ENCODE measurements around the gene PPP1R2C.

DNA sequence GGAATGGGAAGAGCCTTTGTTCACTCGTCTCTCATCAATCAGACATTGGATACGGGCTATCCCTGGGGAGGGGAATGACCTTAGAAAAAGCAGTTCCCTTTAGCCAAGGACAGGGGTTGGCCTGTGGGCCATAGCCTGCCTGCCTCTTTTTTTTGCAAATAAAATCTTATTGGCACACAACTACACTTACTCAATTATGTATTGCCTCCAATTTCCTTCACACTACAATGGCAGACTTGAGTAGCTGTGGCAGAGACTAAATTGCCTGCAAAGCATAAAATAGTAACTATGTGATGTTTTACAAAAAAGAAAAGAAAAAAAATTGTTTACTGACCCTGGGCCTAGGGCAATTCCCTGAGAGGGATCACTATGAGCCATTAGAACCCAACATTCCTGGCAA is 23.4 kb downstream of the PPP1R2C start:
- TF ChIP-seq, protein P1, sequence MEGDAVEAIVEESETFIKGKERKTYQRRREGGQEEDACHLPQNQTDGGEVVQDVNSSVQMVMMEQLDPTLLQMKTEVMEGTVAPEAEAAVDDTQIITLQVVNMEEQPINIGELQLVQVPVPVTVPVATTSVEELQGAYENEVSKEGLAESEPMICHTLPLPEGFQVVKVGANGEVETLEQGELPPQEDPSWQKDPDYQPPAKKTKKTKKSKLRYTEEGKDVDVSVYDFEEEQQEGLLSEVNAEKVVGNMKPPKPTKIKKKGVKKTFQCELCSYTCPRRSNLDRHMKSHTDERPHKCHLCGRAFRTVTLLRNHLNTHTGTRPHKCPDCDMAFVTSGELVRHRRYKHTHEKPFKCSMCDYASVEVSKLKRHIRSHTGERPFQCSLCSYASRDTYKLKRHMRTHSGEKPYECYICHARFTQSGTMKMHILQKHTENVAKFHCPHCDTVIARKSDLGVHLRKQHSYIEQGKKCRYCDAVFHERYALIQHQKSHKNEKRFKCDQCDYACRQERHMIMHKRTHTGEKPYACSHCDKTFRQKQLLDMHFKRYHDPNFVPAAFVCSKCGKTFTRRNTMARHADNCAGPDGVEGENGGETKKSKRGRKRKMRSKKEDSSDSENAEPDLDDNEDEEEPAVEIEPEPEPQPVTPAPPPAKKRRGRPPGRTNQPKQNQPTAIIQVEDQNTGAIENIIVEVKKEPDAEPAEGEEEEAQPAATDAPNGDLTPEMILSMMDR (IDR thresholded peaks at IDR 0.05): no peak
- TF ChIP-seq POLR2A (IDR thresholded peaks at IDR 0.05): no peak
- TF ChIP-seq EP300 (IDR thresholded peaks at IDR 0.05): no peak

All from tibial nerve (tissue), 4 donors.